HCT116 (cell line): ENCODE data around the gene HIP1. TPM values are rescaled to one million over a fixed set of nuclear protein-coding genes. Genes with fewer than 3 reads are reported as not detected.

Experiments
- ATAC-seq: fragments of 200-7000 bp; cut with Tn5 transposase; 2 replicates; pipeline ENCODE4 v1.9.1; 2020; ENCODE audit warnings: mild to moderate bottlenecking, moderate library complexity
- BruUV-seq: library from RNA; stranded (reverse); fragments of 400-500 nt; replicated peaks from 2 replicates; lab custom pipeline; 2021; lab: Mats Ljungman, UMichigan
- CTCF ChIA-PET: fragments of 300-600 bp; sonication (Branson Sonifier 250); formaldehyde crosslinking; loops from one replicate; lab custom pipeline; 2021; ENCODE audit warnings: antibody characterized with exemption; lab: Charles Lee
- POLR2A ChIA-PET: fragments of 300-600, 350-600 bp; sonication (Branson Sonifier 250); formaldehyde crosslinking; loops from one replicate; lab custom pipeline; 2021; ENCODE audit warnings: antibody characterized with exemption; lab: Charles Lee
- RAD21 ChIA-PET, 2 experiments: fragments of 300-600 bp; sonication (Branson Sonifier 250); formaldehyde crosslinking; loops; one replicate each; lab custom pipeline; 2023; ENCODE audit warnings: low total read pairs in 2 of 2; ENCODE audit not compliant: uncharacterized antibody in 2 of 2, unreplicated experiment in 2 of 2, low non-redundant PET in 1 of 2; lab: Charles Lee
- DNase-seq: peaks from one replicate; pipeline ENCODE4 v3.0.0-alpha.2; 2010; ENCODE audit warnings: low read depth, low spot score
- H2AFZ ChIP-seq: fragments of 200-600 bp; shearing (Covaris generic), sonication (generic); 2 replicates; pipeline ENCODE4 v1.6.1; 2017; ENCODE audit warnings: low read depth, mixed run types, mixed read lengths, antibody characterized with exemption, low read length; ENCODE audit not compliant: poor library complexity, severe bottlenecking
- H3K27ac ChIP-seq: 2 replicates; pipeline ENCODE4 v1.5.1; 2012; ENCODE audit warnings: low read depth, low read length
- H3K27me3 ChIP-seq: fragments of 200-600 bp; sonication (generic); 2 replicates; pipeline ENCODE4 v1.6.1; 2016; ENCODE audit warnings: mixed run types, low read length, mixed read lengths; ENCODE audit not compliant: insufficient read depth
- H3K36me3 ChIP-seq, 2 experiments: fragments of 200-500 bp in 1 of 2; fragments of 200-600 bp in 1 of 2; sonication (Bioruptor generic) in 1 of 2; sonication (generic) in 1 of 2; 2 replicates each; pipeline versions ENCODE4 v1.5.1 to v1.6.1; 2014 to 2016; ENCODE audit warnings: low read length in 2 of 2, inconsistent platforms in 1 of 2, mixed read lengths in 1 of 2, mixed run types in 1 of 2; ENCODE audit not compliant: insufficient read depth in 2 of 2, control insufficient read depth in 1 of 2
- H3K4me1 ChIP-seq, 2 experiments: fragments of 200-600 bp in 1 of 2; sonication (generic) in 1 of 2; 2 replicates each; pipeline versions ENCODE4 v1.5.1 to v1.6.1; 2012 to 2017; ENCODE audit warnings: low read length in 2 of 2, inconsistent platforms in 1 of 2, mild to moderate bottlenecking in 1 of 2, mixed read lengths in 1 of 2, mixed run types in 1 of 2, moderate library complexity in 1 of 2; ENCODE audit not compliant: insufficient read depth in 2 of 2, control insufficient read depth in 1 of 2
- H3K4me2 ChIP-seq: fragments of 200-600 bp; sonication (generic); 2 replicates; pipeline ENCODE4 v1.6.1; 2017; ENCODE audit warnings: mixed run types, low read length, mixed read lengths
- H3K4me3 ChIP-seq, 2 experiments: fragments of 200-600 bp in 1 of 2; sonication (generic) in 1 of 2; replicated peaks in 1 of 2; 2 replicates each; pipeline ENCODE4 v1.5.1; 2011 to 2016; ENCODE audit warnings: low read length in 2 of 2, control low read depth in 1 of 2, low read depth in 1 of 2, mild to moderate bottlenecking in 1 of 2, mixed read lengths in 1 of 2, mixed run types in 1 of 2
- H3K79me2 ChIP-seq: fragments of 200-600 bp; sonication (generic); 2 replicates; pipeline ENCODE4 v1.6.1; 2017; ENCODE audit warnings: mild to moderate bottlenecking, mixed run types, low read length, moderate library complexity, mixed read lengths; ENCODE audit not compliant: insufficient read depth
- H3K9ac ChIP-seq: fragments of 200-600 bp; sonication (generic); 2 replicates; pipeline ENCODE4 v1.6.1; 2016; ENCODE audit warnings: low read length, mixed read lengths
- H3K9me2 ChIP-seq: fragments of 200-600 bp; sonication (generic), shearing (Covaris generic); 2 replicates; pipeline ENCODE4 v1.6.1; 2017; ENCODE audit warnings: mixed run types, mild to moderate bottlenecking, moderate library complexity; ENCODE audit not compliant: insufficient read depth
- H3K9me3 ChIP-seq, 2 experiments: fragments of 200-500 bp in 1 of 2; fragments of 200-600 bp in 1 of 2; sonication (Bioruptor generic) in 1 of 2; sonication (generic) in 1 of 2; 2 replicates each; pipeline ENCODE4 v1.6.1; 2014 to 2017; ENCODE audit warnings: low read length in 2 of 2, mixed read lengths in 2 of 2, inconsistent platforms in 1 of 2, low read depth in 1 of 2, mild to moderate bottlenecking in 1 of 2, mixed run types in 1 of 2, moderate library complexity in 1 of 2; ENCODE audit not compliant: control insufficient read depth in 1 of 2, insufficient read depth in 1 of 2
- H4K20me1 ChIP-seq: fragments of 200-600 bp; sonication (generic), shearing (Covaris generic); 2 replicates; pipeline ENCODE4 v1.6.1; 2017; ENCODE audit warnings: mixed run types, mild to moderate bottlenecking, moderate library complexity; ENCODE audit not compliant: insufficient read depth
- ATF3 ChIP-seq: IDR thresholded peaks from 2 replicates; pipeline ENCODE4 v1.6.1; 2012
- CEBPB ChIP-seq: IDR thresholded peaks from 2 replicates; pipeline ENCODE4 v1.6.1; 2012; ENCODE audit warnings: low read depth
- CTCF ChIP-seq, 3 experiments: fragments of 200-600 bp in 1 of 3; sonication (generic) in 1 of 3; IDR thresholded peaks in 2 of 3; conservative IDR thresholded peaks in 1 of 3; 2 replicates each; pipeline ENCODE4 v1.5.1; 2012 to 2017; ENCODE audit warnings: low read depth in 2 of 3, low read length in 2 of 3, antibody characterized with exemption in 1 of 3, borderline replicate concordance in 1 of 3, control low read depth in 1 of 3, mild to moderate bottlenecking in 1 of 3, mixed read lengths in 1 of 3, mixed run types in 1 of 3, moderate library complexity in 1 of 3; ENCODE audit not compliant: insufficient read depth in 1 of 3
- EGR1 ChIP-seq: IDR thresholded peaks from 2 replicates; pipeline ENCODE4 v1.6.1; 2012; ENCODE audit warnings: low read depth
- ELF1 ChIP-seq: IDR thresholded peaks from 2 replicates; pipeline ENCODE4 v1.6.1; 2012; ENCODE audit warnings: low read depth, borderline replicate concordance
- EZH2 ChIP-seq: fragments of 200-600 bp; sonication (generic); IDR thresholded peaks from 2 replicates; pipeline ENCODE4 v1.6.1; 2017; ENCODE audit warnings: antibody characterized with exemption, mixed run types
- EZH2phosphoT487 ChIP-seq: fragments of 200-600 bp; IDR thresholded peaks from 2 replicates; pipeline ENCODE4 v1.6.1; 2018; ENCODE audit warnings: antibody characterized with exemption, borderline replicate concordance
- JUND ChIP-seq: IDR thresholded peaks from 2 replicates; pipeline ENCODE4 v1.6.1; 2012
- POLR2A ChIP-seq: IDR thresholded peaks from 2 replicates; pipeline ENCODE4 v1.7.0; 2011; ENCODE audit warnings: borderline replicate concordance; ENCODE audit not compliant: insufficient read depth, insufficient read length; ENCODE audit errors: extremely low read depth
- POLR2AphosphoS5 ChIP-seq: IDR thresholded peaks from 2 replicates; pipeline ENCODE4 v1.6.1; 2011; ENCODE audit warnings: mild to moderate bottlenecking, low read depth, low read length, moderate library complexity
- RAD21 ChIP-seq: IDR thresholded peaks from 2 replicates; pipeline ENCODE4 v1.6.1; 2012; ENCODE audit warnings: low read depth, mild to moderate bottlenecking
- REST ChIP-seq: IDR thresholded peaks from 2 replicates; pipeline ENCODE4 v1.6.1; 2012; ENCODE audit warnings: low read depth
- SIN3A ChIP-seq: IDR thresholded peaks from 2 replicates; pipeline ENCODE4 v1.6.1; 2012; ENCODE audit warnings: low read depth
- SP1 ChIP-seq: IDR thresholded peaks from 2 replicates; pipeline ENCODE4 v1.6.1; 2012; ENCODE audit warnings: low read depth
- SRF ChIP-seq: IDR thresholded peaks from 2 replicates; pipeline ENCODE4 v1.6.1; 2012; ENCODE audit warnings: low read depth
- TCF7L2 ChIP-seq: IDR thresholded peaks from 2 replicates; pipeline ENCODE4 v1.7.0; 2011; ENCODE audit warnings: borderline replicate concordance, inconsistent platforms; ENCODE audit not compliant: insufficient read depth, insufficient read length; ENCODE audit errors: extremely low read depth
- YY1 ChIP-seq: IDR thresholded peaks from 2 replicates; pipeline ENCODE4 v1.6.1; 2011; ENCODE audit warnings: low read length, low read depth, moderate library complexity, mild to moderate bottlenecking; ENCODE audit not compliant: insufficient replicate concordance; ENCODE audit errors: extremely low read depth
- ZFX ChIP-seq: fragments of 450-650 bp; IDR thresholded peaks from 2 replicates; pipeline ENCODE4 v1.6.1; 2017
- ZNF274 ChIP-seq: fragments of 200-500 bp; sonication (Bioruptor generic); IDR thresholded peaks from 2 replicates; pipeline ENCODE4 v1.6.1; 2014; ENCODE audit warnings: mild to moderate bottlenecking, low read depth, low read length, inconsistent platforms
- intact Hi-C: fragments of 100-400 bp; cut with micrococcal nuclease; formaldehyde crosslinking; loops from 2 replicates; pipeline ENCODE4 v1.10.0; 2022
- total RNA-seq: library from RNA; stranded (reverse); gene quantifications from one replicate; pipeline ENCODE4 v1.2.1, GENCODE V29; 2021; ENCODE audit not compliant: unreplicated experiment

Gene HIP1
- total RNA-seq, 1 experiment from 2014 or later, result 22.1 TPM

- ChIA-PET CTCF (no interaction called here), POLR2A (no interaction called here), RAD21 (no interaction called here)
- DNase-seq (no peak), ATAC-seq (no peak)
- peaks cover 3 to 4% of the 10 kb centered on the region in 2 experiments; a peak in 2 of 4 replicates for H3K36me3 ChIP-seq
- H2AFZ ChIP-seq, result no peak overlapping the region
- no peak overlapping the region for H3K4me3 ChIP-seq
- H3K4me2 ChIP-seq, result no peak overlapping the region
- no peaks in the 10 kb centered on the region for H4K20me1 ChIP-seq
- no peak for TF ChIP-seq REST
- TF ChIP-seq SP1, result no peak
- no peak for TF ChIP-seq POLR2AphosphoS5
- TF ChIP-seq CEBPB, result no peak
- no peak for TF ChIP-seq EZH2phosphoT487
- TF ChIP-seq YY1, result no peak
- TF ChIP-seq SRF, result no peak
- TF ChIP-seq TCF7L2, result no peak
- no peak for TF ChIP-seq RAD21
- no peak for TF ChIP-seq ATF3
- TF ChIP-seq POLR2A, result no peak
- TF ChIP-seq SIN3A, result no peak
- no peak for TF ChIP-seq ZNF274
- no peak for TF ChIP-seq JUND
- no peak for TF ChIP-seq EZH2
- TF ChIP-seq CTCF (IDR thresholded peaks at IDR 0.05 in 2 of 3, conservative IDR thresholded peaks at IDR 0.05 in 1 of 3; ENCODE audit: borderline replicate concordance in 1 of 3, insufficient read depth in 1 of 3, low read depth in 2 of 3, low read length in 2 of 3), result no peak
- no peak for TF ChIP-seq ZFX
- no peak for TF ChIP-seq EGR1
- TF ChIP-seq ELF1, result no peak
- no peaks in the 10 kb centered on the region for H3K9me3 ChIP-seq
- no peak overlapping the region for H3K27ac ChIP-seq
- no peaks in the 10 kb centered on the region for H3K27me3 ChIP-seq
- no peaks in the 10 kb centered on the region for H3K9me2 ChIP-seq
- no peaks in the 10 kb centered on the region for H3K4me1 ChIP-seq
- no peak overlapping the region for H3K9ac ChIP-seq
- H3K79me2 ChIP-seq, result no peaks in the 10 kb centered on the region
- BruUV-seq, result no TSS peak
- intact Hi-C loops, result no loop called here
These were observed 154.4 kb downstream of the HIP1 start for GRCh38 chr7:75584354-75584753.
